Right forelimb (tissue), 1 donor: Measurements from ENCODE around the gene STOML2.

Source experiments
- DNase-seq: peaks from one replicate; pipeline ENCODE4 v3.0.0-alpha.2; 2018

STOML2 gene

DNA sequence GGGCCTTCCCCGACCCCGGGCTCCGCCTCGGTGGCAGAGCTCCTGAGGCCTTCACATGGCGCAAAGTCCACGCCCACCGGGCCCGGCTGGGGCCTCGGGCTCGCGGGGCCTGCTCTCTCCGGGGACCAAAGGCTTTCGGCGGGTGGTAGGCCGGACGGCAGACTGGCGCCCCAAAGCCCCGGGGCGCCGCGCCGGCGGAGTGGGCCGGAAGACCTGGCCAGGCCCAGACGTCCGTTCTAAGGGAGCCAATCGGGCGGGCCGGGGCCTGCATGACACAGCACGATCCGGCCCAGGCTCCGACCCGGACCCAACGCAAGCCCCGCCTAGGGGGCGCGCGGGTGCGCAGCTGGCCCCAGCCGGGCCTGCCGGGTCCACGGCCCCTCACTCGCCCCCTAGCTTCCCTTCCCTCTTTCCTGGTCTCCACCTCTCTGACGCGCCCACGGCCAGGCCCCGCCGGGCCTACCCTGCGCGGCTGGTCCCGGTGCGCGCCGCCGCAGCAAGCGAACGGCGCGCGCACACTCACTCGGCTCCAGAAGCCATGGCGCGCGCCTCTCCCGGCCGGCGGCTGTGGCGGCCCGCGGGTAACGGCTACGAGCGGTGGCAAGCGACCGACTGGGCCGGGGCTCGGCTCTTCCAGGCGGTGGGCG lies 31.0 kb downstream of the STOML2 start:
- peak; percentile 86 for DNase-seq

DNA sequence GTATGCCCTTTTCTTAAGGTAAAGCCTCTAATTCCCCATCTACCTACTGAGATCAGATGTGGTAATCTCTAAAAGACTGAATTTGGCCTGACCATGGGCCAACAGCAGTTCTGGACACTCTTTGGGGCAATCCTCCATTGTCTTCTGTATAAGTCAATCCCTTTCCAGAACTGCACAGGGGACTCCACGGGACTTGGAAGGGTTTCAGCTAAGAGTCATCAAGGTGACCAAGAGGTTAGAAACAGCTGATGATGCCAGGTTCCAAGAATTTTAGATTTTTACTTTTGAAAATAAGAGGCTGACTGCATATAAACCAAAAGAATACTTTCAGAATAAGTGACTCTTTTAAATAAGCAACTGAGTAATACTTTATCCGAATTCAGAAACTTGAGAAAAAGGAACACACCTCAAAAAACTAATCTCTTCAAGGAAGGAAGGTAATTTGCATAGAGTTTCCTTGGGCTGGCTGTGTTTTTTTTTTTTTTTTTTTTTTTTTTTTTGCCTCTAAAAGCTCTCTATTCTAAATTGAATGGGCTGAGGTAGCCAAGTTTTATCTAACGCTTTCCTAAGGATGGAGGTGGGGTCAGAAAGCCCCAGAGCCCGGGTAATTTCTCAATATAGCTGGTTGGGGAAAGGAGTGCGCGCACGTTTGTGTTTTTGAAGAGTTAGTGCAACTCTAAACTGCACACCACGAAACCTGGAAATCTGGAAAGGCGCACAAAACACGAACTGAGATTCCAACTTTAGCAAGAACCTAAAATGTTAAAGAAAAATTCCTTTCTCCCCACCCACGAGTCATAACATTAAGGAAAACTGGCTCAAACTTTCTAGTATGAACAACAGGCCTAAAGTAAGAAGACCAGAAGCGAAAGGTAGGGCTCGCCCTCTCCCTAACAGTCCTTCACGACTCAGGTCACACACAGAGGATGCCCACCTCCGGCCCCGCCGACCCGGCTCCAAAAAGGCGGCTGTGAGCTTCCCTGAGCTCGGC lies 31.8 kb downstream of the STOML2 start:
- DNase-seq, result no peak

DNA sequence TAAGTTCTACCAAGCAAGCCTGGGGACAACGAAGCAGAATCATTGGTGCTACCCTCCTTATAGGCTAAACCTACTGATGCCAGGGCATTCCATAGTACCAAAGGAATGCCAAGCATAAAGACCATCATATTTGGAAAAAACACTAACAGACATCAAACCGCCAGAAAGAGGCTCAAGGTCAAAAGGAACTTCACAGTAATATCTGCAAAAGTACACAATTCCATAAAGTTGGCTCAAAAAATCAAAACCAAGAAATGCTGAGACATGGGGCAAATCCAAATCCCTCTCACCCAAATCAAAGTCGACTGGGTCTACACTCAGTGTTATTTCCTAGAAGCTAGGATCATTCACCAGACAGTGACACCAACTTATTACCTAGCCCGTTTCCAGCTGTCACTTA lies 33.9 kb downstream of the STOML2 start:
- DNase-seq, result no peak

DNA sequence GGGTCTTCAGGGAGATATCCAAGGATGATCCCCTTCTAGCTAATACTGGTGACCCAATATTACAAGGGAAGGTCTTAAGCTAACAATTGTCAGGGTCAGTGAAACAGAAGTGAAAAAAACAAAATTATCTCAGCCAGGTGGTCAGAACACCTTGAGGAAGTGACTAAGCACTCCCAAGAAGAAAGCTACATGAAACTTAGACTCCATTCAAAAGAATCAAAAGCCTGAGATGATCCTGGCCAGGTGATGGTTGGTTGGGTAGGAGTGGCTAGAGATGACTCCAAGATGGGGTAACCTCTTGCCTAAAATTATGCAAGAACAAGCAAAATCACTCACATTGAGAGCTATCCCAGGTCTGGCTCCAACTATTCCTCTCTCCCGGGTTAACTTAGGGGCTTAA lies 35.9 kb downstream of the STOML2 start:
- DNase-seq, result no peak

- DNase-seq, result no peak
Measured at GRCh38 chr9:35060548-35061207, 42.3 kb downstream of the STOML2 start.

GRCh38 chr9:35059438-35059837 lies 43.5 kb downstream of the STOML2 start:
- no peak for DNase-seq

GRCh38 chr9:35057271-35057620 lies 45.7 kb downstream of the STOML2 start:
- no peak for DNase-seq

DNA sequence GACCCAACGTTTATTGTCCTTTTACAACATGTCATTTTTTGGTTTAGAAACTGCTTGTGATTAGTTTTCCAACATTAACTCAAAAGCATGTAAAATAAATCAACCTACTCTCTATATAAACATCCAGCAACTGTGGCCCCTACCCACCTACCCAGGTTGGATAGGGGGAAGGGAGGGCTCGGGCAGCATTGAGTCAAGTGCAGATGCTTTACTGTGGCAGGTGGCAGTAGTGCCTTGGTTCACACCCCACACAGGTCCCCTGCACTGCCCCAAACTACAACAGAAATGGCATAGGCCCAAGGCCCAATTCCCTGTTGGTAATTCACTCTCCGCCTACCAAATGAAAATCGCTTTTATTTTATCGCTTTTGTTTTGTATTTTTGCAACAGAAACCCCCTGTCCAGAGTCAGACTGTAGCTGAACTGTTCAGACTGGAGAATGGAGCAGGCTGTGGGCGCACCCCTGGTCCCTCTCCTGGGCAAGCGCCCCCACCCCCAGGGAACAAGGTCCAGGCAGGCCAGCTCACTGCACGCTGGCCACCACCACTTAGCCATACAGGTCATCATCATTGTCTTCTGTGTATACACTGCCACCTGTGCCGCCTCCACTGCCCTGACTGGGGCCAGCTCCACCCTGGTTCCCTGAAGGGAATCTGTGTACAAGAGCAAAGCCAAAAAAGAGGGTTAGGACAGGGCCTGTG lies 46.2 kb downstream of the STOML2 start:
- DNase-seq, result no peak

DNA sequence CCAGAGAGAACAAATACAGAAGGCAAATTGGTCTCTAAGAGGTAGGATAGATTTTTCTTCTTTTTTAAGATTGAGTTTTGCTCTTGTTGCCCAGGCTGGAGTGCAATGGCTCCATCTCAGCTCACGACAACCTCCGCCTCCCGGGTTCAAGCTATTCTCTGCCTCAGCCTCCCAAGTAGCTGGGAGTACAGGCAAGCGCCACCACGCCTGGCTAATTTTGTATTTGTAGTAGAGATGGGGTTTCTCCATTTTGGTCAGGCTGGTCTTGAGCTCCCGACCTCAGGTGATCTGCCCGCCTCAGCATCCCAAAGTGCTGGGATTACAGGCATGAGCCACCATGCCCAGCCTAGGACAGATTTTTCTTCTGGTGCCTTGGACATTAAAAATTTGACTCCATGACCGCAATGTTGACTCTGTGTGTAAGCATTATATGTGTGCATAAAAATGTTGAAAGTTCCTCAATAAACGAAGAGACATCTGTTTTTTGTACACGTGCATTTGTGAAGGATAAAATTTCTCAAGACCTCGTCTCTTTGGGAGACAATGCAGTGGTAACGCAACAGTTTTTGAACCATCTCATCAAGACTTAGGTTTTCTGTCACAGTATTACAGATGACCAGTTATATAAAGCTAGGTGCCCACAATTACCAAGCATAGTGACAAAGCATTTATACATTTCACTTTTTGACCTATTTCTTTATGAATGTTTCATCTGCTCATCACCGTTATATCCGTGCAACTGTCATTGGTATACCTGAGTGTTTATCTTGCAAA lies 47.9 kb downstream of the STOML2 start:
- no peak for DNase-seq

GRCh38 chr9:35054185-35054835 lies 48.6 kb downstream of the STOML2 start:
- DNase-seq, result no peak

- DNase-seq, result no peak
Measured at GRCh38 chr9:35051069-35051967, 51.6 kb downstream of the STOML2 start.
